ENCODE data around the gene MAPK10.

Gene MAPK10

DNA sequence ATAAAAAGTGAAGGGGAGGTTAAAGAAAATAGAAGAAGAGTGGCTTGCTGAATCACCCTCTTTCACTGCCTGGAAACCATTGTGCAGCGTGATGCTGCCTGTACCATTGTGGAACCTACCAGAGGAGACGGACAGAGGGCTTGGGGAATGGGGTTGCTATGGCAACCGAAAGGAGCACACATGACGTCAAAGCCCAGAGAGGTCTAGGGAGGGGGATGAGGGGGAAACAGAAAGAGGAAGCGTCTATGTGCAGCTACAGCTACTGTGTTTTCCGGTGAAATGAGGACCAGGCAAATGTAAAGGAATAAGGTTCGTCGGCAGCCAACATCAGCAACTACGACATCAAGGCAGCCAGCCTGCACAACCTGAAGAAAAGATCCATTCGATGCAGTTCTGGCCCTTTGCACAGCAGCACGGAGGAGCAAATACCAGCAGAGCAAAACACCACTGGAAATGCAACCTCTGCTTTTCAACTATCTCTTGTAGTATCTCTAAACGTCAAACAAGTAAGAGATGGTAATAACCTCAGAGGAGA is at the start of gene MAPK10:
Gene MAPK10, minus strand, starts transcription at position 110 of the 535 bp plus-strand sequence.
- DNase-seq (ENCODE audit: low read depth) = peak; percentile 93

GRCh38 chr4:86403575-86403974 is 43.7 kb upstream of the MAPK10 start:
- no peak for DNase-seq (ENCODE audit: low read depth)

GRCh38 chr4:86401826-86402225 is 42.0 kb upstream of the MAPK10 start:
- DNase-seq (ENCODE audit: low read depth) = peak; percentile 39

DNA sequence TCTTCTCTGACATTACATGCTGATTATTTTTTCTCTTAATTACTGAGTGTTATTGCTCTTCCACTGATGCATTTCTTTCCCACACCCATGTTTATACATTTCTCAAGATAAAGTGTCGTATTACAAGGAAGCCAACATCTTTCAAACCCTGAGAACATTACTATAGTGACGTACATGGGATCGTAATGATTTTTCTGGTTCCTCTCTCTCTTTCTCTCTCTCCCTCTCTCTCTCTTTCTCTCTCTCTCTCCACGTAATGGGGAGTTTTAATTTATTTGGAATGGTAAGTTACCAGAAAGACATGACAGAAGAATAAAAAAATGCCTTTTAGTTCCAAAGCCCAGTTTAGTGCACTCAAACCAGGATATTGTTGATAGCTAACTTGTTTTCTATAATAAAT is 40.4 kb upstream of the MAPK10 start:
- DNase-seq (ENCODE audit: low read depth) = peak; percentile 63

- no peak for DNase-seq (ENCODE audit: low read depth)
Measured at GRCh38 chr4:86398187-86398586, 38.3 kb upstream of the MAPK10 start.

- DNase-seq (ENCODE audit: low read depth) = no peak
Measured at GRCh38 chr4:86393749-86394148, 33.9 kb upstream of the MAPK10 start.

- DNase-seq (ENCODE audit: low read depth) = no peak
Measured at GRCh38 chr4:86389664-86390063, 29.8 kb upstream of the MAPK10 start.

- DNase-seq (ENCODE audit: low read depth) = no peak
Measured at GRCh38 chr4:86388252-86388651, 28.4 kb upstream of the MAPK10 start.

DNA sequence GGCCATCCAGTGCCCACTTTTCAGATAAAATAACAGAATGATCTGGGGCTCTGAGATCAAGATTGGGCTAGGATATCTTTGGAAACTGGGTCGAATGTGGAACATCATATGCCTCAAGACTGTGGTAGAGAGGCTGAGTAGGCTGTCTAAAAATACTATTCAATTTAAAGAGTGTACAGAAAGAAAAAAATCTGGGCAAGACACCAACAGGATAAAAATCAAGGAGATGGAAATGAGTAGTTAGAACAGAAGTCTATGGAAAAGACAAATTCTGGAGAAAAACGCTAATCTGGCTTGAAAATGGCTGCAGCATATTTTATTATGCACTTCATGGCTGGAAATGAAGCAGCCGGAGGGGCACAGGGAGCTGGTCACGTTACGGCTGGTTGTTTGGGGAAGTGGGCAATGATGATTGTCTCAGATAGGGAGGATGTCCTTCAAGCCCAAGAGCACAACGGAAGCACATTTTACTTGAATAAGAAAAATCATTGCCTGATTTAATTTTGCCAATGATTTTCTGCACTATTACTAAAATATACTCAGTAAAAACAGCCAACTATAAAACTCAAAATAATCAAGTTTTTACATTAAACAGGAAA is 27.1 kb upstream of the MAPK10 start:
- DNase-seq (ENCODE audit: low read depth) = no peak

GRCh38 chr4:86386201-86386600 is 26.3 kb upstream of the MAPK10 start:
- no peak for DNase-seq (ENCODE audit: low read depth)

GRCh38 chr4:86381431-86381830 is 21.6 kb upstream of the MAPK10 start:
- peak; percentile 50 for DNase-seq (ENCODE audit: low read depth)

DNA sequence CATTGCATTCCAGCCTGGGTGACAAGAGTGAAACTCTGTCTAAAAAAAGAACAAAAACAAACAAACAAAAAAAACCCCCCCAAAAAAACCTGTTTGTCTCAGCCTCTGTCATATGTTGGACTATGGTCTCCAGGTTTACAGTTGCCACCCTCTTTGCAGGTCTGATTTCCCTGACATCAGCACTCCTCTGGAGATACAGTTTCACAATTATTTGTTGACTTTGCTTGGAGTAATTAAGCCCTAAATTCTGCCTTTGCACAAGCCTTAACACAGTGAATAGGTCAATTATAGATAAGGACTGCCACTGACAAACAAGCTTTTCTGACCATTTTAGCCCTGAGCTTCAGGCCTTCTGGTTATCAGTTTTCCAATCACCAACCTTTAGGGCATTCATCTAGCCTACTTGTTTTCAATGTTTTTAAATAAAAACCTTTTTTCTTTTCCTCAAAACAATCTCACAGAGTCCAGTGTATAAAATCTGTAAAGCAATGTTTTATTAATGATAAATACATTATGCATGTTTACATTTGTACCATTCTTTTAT is 20.4 kb upstream of the MAPK10 start:
- no peak for DNase-seq (ENCODE audit: low read depth)

DNA sequence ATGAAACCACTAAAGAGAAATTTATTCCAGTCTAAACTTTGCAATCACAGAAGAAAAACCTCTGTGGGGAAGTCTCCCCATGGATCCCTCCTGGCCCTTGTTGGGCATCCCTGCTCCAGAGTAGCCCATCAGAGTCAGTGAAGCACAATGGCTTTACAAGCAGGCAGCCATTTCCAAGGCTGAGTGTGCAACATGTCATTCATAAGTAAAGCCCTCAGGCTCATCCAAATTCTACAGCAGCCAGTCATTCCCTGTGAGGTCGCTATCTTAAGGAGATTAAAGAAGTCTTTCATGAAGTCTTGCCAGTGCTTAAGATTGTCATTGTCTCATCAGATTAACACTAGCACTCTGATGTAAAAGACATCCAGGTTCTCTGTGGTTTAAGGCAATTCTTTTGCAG is 17.0 kb upstream of the MAPK10 start:
- DNase-seq (ENCODE audit: low read depth) = no peak

DNA sequence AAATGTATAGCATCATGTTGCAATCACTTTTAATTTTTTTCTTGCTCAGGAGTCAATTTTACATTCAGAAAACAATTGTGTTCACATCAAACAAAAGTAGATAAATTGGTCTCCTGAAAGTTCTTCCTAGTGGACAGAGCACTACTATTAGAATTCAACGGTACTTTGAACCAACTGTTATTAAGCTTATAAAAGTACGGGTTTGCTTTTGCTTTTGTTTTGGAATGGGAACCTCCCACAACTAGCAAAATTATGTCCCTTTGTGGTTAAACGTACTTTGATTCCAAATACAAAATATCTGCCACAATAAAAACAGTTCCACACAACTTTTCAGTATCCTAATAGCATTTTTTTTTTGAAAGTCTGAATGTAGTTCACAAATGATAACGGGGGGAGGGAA is 8.6 kb upstream of the MAPK10 start:
- DNase-seq (ENCODE audit: low read depth) = no peak

GRCh38 chr4:86367577-86367976 is 7.7 kb upstream of the MAPK10 start:
- peak; percentile 91 for DNase-seq (ENCODE audit: low read depth)

DNA sequence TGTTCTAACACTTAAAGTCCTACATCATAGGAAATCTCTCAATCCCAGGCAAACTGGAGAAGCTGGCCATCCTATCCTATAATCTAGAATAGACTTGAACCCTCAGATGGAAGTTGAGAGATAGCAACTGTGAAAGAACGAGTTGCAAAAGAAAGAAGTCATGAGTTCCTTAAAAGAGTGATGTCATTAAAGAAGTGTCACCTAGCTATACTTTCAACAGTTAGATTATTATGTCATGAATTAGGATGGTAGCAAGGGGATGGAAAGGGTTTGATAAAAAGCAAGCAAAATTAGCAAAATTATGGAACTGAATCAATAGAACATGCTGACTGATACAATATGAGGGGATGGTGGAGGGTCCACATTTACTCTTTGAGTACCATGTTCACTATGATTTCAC is 7.1 kb upstream of the MAPK10 start:
- no peak for DNase-seq (ENCODE audit: low read depth)

GRCh38 chr4:86362510-86362909 is 2.7 kb upstream of the MAPK10 start:
- DNase-seq (ENCODE audit: low read depth) = no peak

DNA sequence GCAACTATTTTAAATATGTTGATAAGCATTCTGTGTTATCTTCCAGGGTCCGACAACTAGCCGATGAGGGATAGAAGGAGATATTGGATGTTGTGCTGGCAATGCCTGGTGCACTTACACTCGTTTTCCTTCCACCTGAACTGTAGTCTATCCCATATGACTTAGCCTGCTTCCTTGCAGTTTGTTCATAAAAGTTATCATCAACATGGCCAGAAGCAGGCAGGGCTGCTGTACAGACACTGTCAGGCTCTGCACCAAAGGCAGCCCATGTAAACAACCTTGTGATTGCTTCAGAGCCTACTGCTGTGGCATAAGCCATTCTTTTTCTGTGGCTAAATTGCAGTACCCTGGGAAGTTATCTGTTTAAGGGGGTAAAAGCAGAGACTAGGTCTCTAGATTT is 1.6 kb downstream of the MAPK10 start:
- DNase-seq (ENCODE audit: low read depth) = peak; percentile 57

- DNase-seq (ENCODE audit: low read depth) = no peak
Measured at GRCh38 chr4:86357608-86358007, 2.2 kb downstream of the MAPK10 start.

GRCh38 chr4:86356425-86357210 is 3.2 kb downstream of the MAPK10 start:
- DNase-seq (ENCODE audit: low read depth) = no peak

DNA sequence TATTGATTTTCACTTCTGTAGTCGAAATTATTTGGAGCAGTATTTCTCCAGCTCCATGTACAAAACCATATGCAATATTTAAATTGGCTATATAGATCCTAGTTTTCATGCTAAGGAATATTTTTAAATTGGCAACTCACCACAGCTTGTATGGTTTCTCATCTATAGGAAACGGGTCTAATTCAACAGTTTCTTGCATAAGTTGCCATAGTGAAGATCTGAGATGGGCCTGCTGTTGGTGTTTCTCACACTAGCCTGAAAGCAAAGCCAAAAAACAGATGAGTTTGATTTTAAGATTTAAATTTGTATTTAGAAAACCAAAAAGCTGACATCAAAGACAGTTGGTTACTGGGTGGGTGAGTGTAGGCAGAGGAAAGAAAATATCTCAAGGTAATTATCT is 5.5 kb downstream of the MAPK10 start:
- no peak for DNase-seq (ENCODE audit: low read depth)

GRCh38 chr4:86346320-86346719 is 13.5 kb downstream of the MAPK10 start:
- DNase-seq (ENCODE audit: low read depth) = no peak

DNA sequence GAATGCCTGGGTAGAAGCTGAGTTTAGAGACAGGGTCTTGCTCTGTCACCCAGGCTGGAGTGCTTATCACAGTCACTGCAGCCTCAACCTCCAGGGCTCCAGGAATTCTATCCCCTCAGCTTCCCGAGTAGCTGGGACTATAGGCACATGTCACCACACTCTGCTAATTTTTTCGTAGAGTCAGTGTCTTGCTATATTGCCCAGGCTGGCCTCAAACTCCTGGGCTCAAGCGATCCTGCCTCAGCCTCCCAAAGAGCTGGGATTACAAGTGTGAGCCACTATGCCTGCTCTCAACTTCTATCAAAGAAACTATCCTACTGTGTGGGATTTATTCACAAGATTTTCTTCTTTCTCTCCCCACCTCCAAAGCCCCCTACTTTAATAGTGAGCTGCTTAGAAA is 15.7 kb downstream of the MAPK10 start:
- DNase-seq (ENCODE audit: low read depth) = no peak
